Esophagus (tissue), 2 donors: ENCODE results near the gene DBX1. TPM values are rescaled to one million over a fixed set of nuclear protein-coding genes. Genes with fewer than 3 reads are reported as not detected.

Experiments used
- H3K27ac ChIP-seq, 2 donors: one replicate each; pipeline ENCODE4 v1.5.1; 2013; ENCODE audit warnings: low read depth in 2 of 2, mild to moderate bottlenecking in 2 of 2, inconsistent platforms in 1 of 2, low read length in 1 of 2, moderate library complexity in 1 of 2
- H3K27me3 ChIP-seq, 2 donors: one replicate each; pipeline ENCODE4 v1.6.1; 2013; ENCODE audit warnings: low read length in 2 of 2, control low read depth in 1 of 2, mild to moderate bottlenecking in 1 of 2; ENCODE audit not compliant: insufficient read depth in 2 of 2, control insufficient read depth in 1 of 2
- H3K36me3 ChIP-seq, 2 donors: one replicate each; pipeline ENCODE4 v1.6.1; 2013; ENCODE audit warnings: low read length in 1 of 2; ENCODE audit not compliant: control insufficient read depth in 2 of 2, insufficient read depth in 2 of 2
- H3K4me1 ChIP-seq, 2 donors: one replicate each; pipeline ENCODE4 v1.6.1; 2013; ENCODE audit warnings: low read length in 1 of 2; ENCODE audit not compliant: control insufficient read depth in 2 of 2, insufficient read depth in 2 of 2
- H3K4me3 ChIP-seq, 2 donors: one replicate each; pipeline ENCODE4 v1.5.1; 2013; ENCODE audit warnings: low read length in 2 of 2, mild to moderate bottlenecking in 2 of 2, low read depth in 1 of 2, moderate library complexity in 1 of 2
- H3K9me3 ChIP-seq, 2 donors: one replicate each; pipeline ENCODE4 v1.6.1; 2013; ENCODE audit warnings: mild to moderate bottlenecking in 2 of 2, low read depth in 1 of 2, low read length in 1 of 2, moderate library complexity in 1 of 2; ENCODE audit not compliant: control insufficient read depth in 2 of 2, insufficient read depth in 1 of 2
- WGBS, 2 donors: extraction: QIAGEN DNeasy Blood & Tissue Kit; methylation state at CpG; one replicate each; pipeline ENCODE4 v1.1.7; 2013; 5-methylcytosine and 5-hydroxymethylcytosine counted together
- polyA plus RNA-seq, 2 donors: library from polyadenylated mRNA; stranded (reverse); fragments of 200-250 nt; gene quantifications; one replicate each; pipeline ENCODE4 v1.2.3, GENCODE V29; 2013
- donor health status: healthy with polysubstance abuse.
- donor health status: Bipolar disorder and iron deficiency.

The DBX1 gene
- polyA plus RNA-seq, 2 donors: not detected

GRCh38 chr11:20194470-20194869, 34.2 kb upstream of the DBX1 start:
- 81 to 86% methylated on average over 2 of the region's 2 CpGs for WGBS, 2 donors
- no peaks in the 10 kb centered on the region for H3K4me1 ChIP-seq
- H3K4me3 ChIP-seq: no peak overlapping the region
- H3K36me3 ChIP-seq: no peaks in the 10 kb centered on the region
- no peak overlapping the region for H3K27ac ChIP-seq
- peaks cover 0 to 2% of the 10 kb centered on the region in 2 donors for H3K27me3 ChIP-seq
- no peaks in the 10 kb centered on the region for H3K9me3 ChIP-seq

- H3K4me3 ChIP-seq: no peak overlapping the region
- H3K27ac ChIP-seq: no peak overlapping the region
- WGBS, 2 donors: 50 to 63% methylated on average over 3 of the region's 3 CpGs
- no peaks in the 10 kb centered on the region for H3K9me3 ChIP-seq
- no peaks in the 10 kb centered on the region for H3K36me3 ChIP-seq
- peaks cover 0 to 2% of the 10 kb centered on the region in 2 donors for H3K27me3 ChIP-seq
- no peaks in the 10 kb centered on the region for H3K4me1 ChIP-seq
These were observed 33.0 kb upstream of the DBX1 start for GRCh38 chr11:20193307-20193706.

GRCh38 chr11:20192641-20193040, 32.4 kb upstream of the DBX1 start:
- no peaks in the 10 kb centered on the region for H3K36me3 ChIP-seq
- peaks cover 0 to 2% of the 10 kb centered on the region in 2 donors for H3K27me3 ChIP-seq
- H3K9me3 ChIP-seq: no peaks in the 10 kb centered on the region
- H3K4me3 ChIP-seq: no peak overlapping the region
- no peaks in the 10 kb centered on the region for H3K4me1 ChIP-seq
- H3K27ac ChIP-seq: no peak overlapping the region

GRCh38 chr11:20192151-20192550, 31.9 kb upstream of the DBX1 start:
- no peaks in the 10 kb centered on the region for H3K9me3 ChIP-seq
- WGBS, 2 donors: 87 to 90% methylated on average over 2 of the region's 2 CpGs
- H3K36me3 ChIP-seq: no peaks in the 10 kb centered on the region
- H3K4me3 ChIP-seq: no peak overlapping the region
- H3K27me3 ChIP-seq: peaks cover 0 to 2% of the 10 kb centered on the region in 2 donors
- H3K4me1 ChIP-seq: no peaks in the 10 kb centered on the region
- no peak overlapping the region for H3K27ac ChIP-seq

- H3K4me3 ChIP-seq: no peak overlapping the region
- no peaks in the 10 kb centered on the region for H3K27me3 ChIP-seq
These were observed 18.7 kb upstream of the DBX1 start for GRCh38 chr11:20178976-20179375.

GRCh38 chr11:20177136-20177535, 16.9 kb upstream of the DBX1 start:
- no peak overlapping the region for H3K27ac ChIP-seq
- H3K27me3 ChIP-seq: no peaks in the 10 kb centered on the region
- WGBS, 2 donors: 56 to 60% methylated on average over 7 of the region's 7 CpGs
- H3K9me3 ChIP-seq: peaks cover 0 to 3% of the 10 kb centered on the region in 2 donors
- no peaks in the 10 kb centered on the region for H3K4me1 ChIP-seq
- no peak overlapping the region for H3K4me3 ChIP-seq
- no peaks in the 10 kb centered on the region for H3K36me3 ChIP-seq

More at GRCh38 chr11:20178976-20179375, 18.7 kb upstream of the DBX1 start:
- H3K36me3 ChIP-seq: no peaks in the 10 kb centered on the region
- peaks cover 0 to 3% of the 10 kb centered on the region in 2 donors for H3K9me3 ChIP-seq
- H3K4me1 ChIP-seq: no peaks in the 10 kb centered on the region
- H3K27ac ChIP-seq: no peak overlapping the region
- WGBS, 2 donors: 79% methylated on average over 2 of the region's 2 CpGs

GRCh38 chr11:20172721-20173447, 12.6 kb upstream of the DBX1 start:
- Histone ChIP-seq H3K9me3 (no peaks in the 10 kb centered on the region), H3K4me3 (no peak overlapping the region), H3K36me3 (no peaks in the 10 kb centered on the region), H3K4me1 (no peaks in the 10 kb centered on the region), H3K27ac (no peak overlapping the region), H3K27me3 (no peaks in the 10 kb centered on the region)
- WGBS, 2 donors: 64 to 67% methylated on average over 5 of the region's 5 CpGs

- peak overlapping the region in 1 of 2 donors; percentile 23 for H3K4me3 ChIP-seq
- H3K27me3 ChIP-seq: peaks cover 21 to 40% of the 10 kb centered on the region in 2 donors
- peaks cover 0 to 9% of the 10 kb centered on the region in 2 donors for H3K9me3 ChIP-seq
- H3K36me3 ChIP-seq: no peaks in the 10 kb centered on the region
- 11 to 16% methylated on average over 26 of the region's 26 CpGs for WGBS, 2 donors
- H3K27ac ChIP-seq: no peak overlapping the region
- H3K4me1 ChIP-seq: peaks cover 3 to 9% of the 10 kb centered on the region in 2 donors
These were observed 3.7 kb upstream of the DBX1 start for GRCh38 chr11:20163783-20164481.

GRCh38 chr11:20162824-20163782, 2.8 kb upstream of the DBX1 start:
- WGBS, 2 donors: 2% methylated on average over 59 to 61 of the region's 61 CpGs
- H3K9me3 ChIP-seq: peaks cover 0 to 12% of the 10 kb centered on the region in 2 donors
- peak overlapping the region in 1 of 2 donors; percentile 23 for H3K4me3 ChIP-seq

More at GRCh38 chr11:20162824-20163782, 2.8 kb upstream of the DBX1 start:
- Histone ChIP-seq H3K27ac (no peak overlapping the region), H3K27me3 (peaks cover 21 to 43% of the 10 kb centered on the region in 2 donors), H3K4me1 (peaks cover 3 to 9% of the 10 kb centered on the region in 2 donors), H3K36me3 (no peaks in the 10 kb centered on the region)
